GM18498 (cell line): Measurements from ENCODE around the gene EEF1AKMT1.
"Not testable (repeated sequence)": the region's sequence is repeated elsewhere in the genome, so short reads cannot be mapped to it uniquely, and the experiment has no call there.

Experiments
- ATAC-seq: cut with Tn5 transposase; IDR thresholded peaks from one replicate; pipeline ENCODE4 v1.9.1; 2021; ENCODE audit warnings: mild to moderate bottlenecking, moderate library complexity; ENCODE audit not compliant: unreplicated experiment

EEF1AKMT1 gene

GRCh38 chr13:20701461-20701860 is 72.3 kb downstream of the EEF1AKMT1 start:
- ATAC-seq, result no peak

GRCh38 chr13:20700288-20700687 is 73.5 kb downstream of the EEF1AKMT1 start:
- ATAC-seq, result no peak

GRCh38 chr13:20699715-20700114 is 74.0 kb downstream of the EEF1AKMT1 start:
- no peak for ATAC-seq

- ATAC-seq, result no peak
Observed at GRCh38 chr13:20696073-20696472, 77.7 kb downstream of the EEF1AKMT1 start.

GRCh38 chr13:20691616-20692015 is 82.1 kb downstream of the EEF1AKMT1 start:
- ATAC-seq, result no peak

GRCh38 chr13:20689291-20689690 is 84.5 kb downstream of the EEF1AKMT1 start:
- ATAC-seq, result no peak

GRCh38 chr13:20686863-20687579 is 86.7 kb downstream of the EEF1AKMT1 start:
- ATAC-seq, result no peak

GRCh38 chr13:20686167-20686566 is 87.6 kb downstream of the EEF1AKMT1 start:
- ATAC-seq, result no peak

GRCh38 chr13:20685092-20685491 is 88.7 kb downstream of the EEF1AKMT1 start:
- no peak for ATAC-seq

- no peak for ATAC-seq
Observed at GRCh38 chr13:20684546-20684945, 89.2 kb downstream of the EEF1AKMT1 start.

- ATAC-seq, result no peak
Observed at GRCh38 chr13:20684041-20684440, 89.7 kb downstream of the EEF1AKMT1 start.

GRCh38 chr13:20682061-20682460 is 91.7 kb downstream of the EEF1AKMT1 start:
- ATAC-seq, result no peak

GRCh38 chr13:20681481-20681880 is 92.3 kb downstream of the EEF1AKMT1 start:
- ATAC-seq, result not testable (repeated sequence)

- no peak for ATAC-seq
Observed at GRCh38 chr13:20680416-20681080, 93.2 kb downstream of the EEF1AKMT1 start.

GRCh38 chr13:20679879-20680278 is 93.9 kb downstream of the EEF1AKMT1 start:
- no peak for ATAC-seq
